ENCODE measurements around the gene GNB1L.

GNB1L gene

GRCh38 chr22:19744350-19745006, 110.2 kb downstream of the GNB1L start:
- DNase-seq, result no peak

- no peak for DNase-seq
Measured at GRCh38 chr22:19743651-19744050, 111.0 kb downstream of the GNB1L start.

GRCh38 chr22:19743081-19743480, 111.6 kb downstream of the GNB1L start:
- no peak for DNase-seq

DNA sequence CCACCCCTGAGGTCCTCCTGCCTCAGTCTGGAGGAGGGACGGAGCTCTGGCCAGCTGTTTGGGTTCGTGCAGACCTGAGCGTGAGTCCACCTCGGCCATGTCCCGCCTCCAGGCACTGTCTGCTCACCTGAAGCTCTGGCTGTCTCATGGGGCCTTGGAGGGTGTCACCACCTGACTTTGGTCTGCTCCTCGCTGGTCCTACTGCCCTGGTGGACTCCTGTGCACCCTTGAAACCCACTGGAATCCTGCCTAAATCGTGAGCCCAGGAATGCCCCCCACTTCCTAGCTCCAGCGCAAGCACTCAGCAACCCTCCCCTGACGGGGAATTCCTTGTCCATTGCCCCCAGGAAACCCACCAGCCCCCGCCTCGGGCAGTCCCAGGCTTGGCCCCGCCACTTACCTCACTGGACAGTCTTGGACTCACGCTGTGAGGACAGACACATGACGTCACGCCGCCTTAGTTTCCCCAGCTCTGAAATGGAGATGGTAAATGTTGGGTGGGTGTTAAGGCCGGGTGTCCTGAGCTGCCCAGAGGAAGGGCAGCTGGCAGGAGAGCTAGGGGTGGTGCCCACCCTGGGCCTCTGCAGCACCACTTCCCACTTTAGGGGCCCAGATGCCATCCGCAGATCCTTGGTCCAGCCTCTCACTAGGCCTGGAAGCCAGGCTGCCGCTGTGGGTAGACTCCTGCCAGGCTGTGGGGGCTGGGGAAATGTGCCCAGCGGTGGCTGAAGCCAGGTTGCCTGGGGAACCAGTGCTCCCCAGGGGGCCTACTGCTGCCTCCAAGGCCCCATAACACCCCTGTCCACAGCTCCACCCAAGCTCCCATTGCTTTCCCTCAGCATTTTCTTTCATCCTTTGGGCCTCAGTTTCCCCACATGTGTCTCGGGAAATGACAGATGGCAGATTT, 112.3 kb downstream of the GNB1L start:
- no peak for DNase-seq

DNA sequence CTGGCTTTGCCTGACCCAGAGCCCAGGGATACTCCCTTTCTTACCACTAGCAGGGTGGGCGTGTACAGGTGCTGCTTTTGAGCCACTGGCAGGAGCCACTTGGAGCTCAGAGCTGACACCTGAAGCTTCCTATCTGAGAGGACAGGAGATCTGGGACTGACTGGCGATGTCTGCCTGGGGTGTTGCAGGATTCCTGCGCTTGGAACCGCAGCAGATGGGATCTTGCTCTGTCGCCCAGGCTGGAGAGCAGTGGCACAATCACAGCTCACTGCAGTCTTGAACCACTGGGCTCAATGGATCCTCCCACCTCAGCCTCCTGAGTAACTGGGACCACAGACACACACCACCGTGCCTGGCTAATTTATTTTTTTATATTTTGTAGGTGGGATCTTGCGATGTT, 113.6 kb downstream of the GNB1L start:
- no peak for DNase-seq

DNA sequence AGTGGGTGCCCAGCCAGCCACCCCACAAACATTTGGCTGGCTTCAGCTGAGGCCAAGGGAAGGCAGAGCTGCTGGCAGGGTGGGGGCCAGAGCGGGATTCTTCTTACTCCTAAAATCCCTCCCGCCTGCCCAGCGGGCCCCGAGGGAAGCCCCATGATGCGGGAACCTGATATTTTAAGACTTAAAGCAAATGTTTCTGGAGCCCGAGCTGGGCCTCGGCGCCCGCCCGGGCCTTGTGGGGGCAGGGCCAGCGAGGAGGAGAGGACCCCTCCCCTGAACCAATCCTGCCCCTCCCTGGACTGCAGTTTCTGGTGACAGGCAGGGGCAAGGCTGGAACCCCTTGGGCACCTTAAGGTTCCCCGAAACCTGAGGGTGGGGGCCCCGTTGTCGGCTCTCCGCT, 114.1 kb downstream of the GNB1L start:
- DNase-seq, result no peak

DNA sequence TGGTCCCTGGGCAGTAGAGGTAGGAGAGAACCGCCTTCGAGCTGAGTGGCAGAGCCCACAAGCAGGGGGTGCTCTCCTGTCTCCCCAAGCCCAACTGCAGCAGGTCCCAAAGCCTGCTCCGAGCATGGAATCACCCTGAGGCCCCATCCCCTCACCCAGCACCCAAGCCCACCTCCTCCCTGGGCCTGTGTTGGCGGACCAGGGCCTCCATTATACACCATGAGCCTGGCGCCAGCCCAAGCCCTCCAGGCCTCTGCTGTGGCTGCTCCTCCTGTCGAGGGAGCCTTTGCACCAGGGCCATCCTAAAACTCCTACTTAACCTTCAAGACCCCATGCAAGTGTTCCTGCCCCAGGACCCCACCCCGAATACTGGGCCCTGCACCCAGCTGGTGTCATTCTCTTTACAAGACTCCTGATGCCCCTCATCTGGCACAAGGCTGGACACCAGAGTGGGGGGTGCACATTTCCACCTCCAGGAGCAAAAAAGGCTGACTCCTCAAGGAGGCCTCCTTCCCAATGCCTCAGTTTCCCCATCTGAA, 114.7 kb downstream of the GNB1L start:
- DNase-seq, result no peak

- DNase-seq, result no peak
Measured at GRCh38 chr22:19739448-19739895, 115.2 kb downstream of the GNB1L start.

DNA sequence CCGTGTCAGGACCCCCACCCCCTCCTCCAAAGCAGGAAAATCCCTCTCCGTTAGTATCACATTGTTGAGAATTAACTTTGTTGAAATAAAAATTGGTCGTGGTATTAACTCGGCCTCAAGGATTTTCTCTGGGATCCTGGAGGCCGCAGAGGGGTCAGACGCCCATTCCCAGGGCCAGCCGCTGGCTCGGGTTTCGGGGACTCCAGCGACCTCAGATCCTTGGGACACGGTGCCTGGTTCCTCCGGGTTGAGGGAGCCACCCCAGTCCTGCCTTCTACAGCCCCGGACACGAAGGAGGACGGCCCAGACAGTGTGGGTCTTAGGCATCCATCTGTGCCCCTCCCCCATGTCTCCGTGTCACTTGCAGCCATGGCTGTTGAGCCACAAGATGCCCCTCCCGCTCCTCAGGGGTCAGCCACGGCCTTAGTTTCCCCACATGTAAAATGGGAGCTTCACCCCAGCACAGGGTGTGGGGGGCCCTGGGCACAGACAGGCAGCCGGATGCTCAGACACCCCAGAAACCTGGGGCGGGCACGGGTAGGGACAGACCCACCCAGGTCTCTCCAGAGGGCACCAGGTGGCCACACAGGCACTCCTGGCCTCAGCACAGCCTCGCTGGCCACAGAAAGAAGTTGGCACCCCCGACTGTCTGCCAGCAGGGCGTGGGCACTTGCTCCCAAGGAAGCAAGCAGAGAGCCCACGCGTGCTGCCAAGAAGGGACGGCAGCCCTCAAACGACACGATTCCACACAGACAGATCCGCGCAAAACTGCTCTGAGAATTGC, 115.8 kb downstream of the GNB1L start:
- no peak for DNase-seq

DNA sequence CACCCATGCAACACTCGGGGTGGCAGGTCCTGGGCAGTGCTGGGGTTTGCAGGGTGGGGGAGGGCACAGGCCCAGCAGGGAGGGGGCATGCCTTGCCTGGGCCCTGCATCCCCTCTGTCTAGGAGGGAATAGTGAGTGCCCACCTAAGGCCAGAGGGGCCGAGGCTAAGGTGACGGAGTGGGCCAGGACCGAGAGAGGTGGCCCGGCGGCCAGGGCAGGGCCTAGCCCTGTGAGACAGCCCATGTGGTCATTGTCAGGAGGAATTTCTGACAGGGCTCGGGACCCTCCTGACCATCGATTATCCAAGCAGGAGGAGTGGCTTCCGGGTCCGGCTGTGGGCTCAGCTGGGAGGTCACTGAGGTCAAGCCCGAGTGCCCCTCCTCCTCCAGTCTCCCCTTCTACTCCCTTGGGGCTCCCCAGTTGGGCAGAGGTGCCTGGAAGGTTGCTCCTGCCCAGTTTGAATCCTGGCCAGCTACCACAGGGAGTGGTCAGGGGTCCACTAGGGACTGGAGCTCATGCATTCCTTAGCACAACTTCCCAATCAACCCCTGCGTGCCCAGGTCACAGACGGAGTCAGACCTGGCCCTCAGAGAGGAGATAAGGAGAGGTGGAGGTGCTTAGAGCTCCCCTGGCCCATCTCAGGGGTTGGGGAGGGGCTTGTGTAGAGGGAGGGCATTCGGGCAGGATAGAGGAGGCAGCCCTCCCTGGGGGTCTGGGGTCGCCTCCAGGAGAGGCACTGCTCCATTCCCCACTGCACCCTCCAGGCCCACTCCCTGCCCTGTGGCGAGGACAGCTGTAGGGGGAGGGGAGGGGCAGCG, 116.6 kb downstream of the GNB1L start:
- no peak for DNase-seq

GRCh38 chr22:19735665-19736510, 118.8 kb downstream of the GNB1L start:
- DNase-seq, result no peak

- no peak for DNase-seq
Measured at GRCh38 chr22:19734837-19735382, 119.8 kb downstream of the GNB1L start.

- DNase-seq, result no peak
Measured at GRCh38 chr22:19734163-19734562, 120.5 kb downstream of the GNB1L start.

- DNase-seq, result no peak
Measured at GRCh38 chr22:19733755-19734154, 120.9 kb downstream of the GNB1L start.
